GM21367 (cell line): ENCODE results near the gene ALG8.
A peak's percentile ranks its signal among the peaks of the same experiment; 100 is the strongest.
"Not testable (repeated sequence)": the region's sequence is repeated elsewhere in the genome, so short reads cannot be mapped to it uniquely, and the experiment has no call there.

Experiments used
- ATAC-seq: cut with Tn5 transposase; IDR thresholded peaks from one replicate; pipeline ENCODE4 v1.9.1; 2021; ENCODE audit not compliant: unreplicated experiment

The ALG8 gene

GRCh38 chr11:78139422-78140391 lies at the start of gene ALG8:
Gene ALG8 (minus strand): TSS chr11:78139626. CDS start chr11:78139588, 38 bp downstream.
- peak; percentile 89 for ATAC-seq

- peak; percentile 96 for ATAC-seq
Measured at GRCh38 chr11:78188286-78189173, 49.1 kb upstream of the ALG8 start, which contains the start of the genes KCTD21 and USP35. Gene KCTD21 (minus strand): TSS chr11:78188626. CDS start chr11:78174554, 14,072 bp downstream. Gene USP35 (plus strand): TSS chr11:78188919. CDS start chr11:78196246, 7,327 bp downstream.

- peak; percentile 20 for ATAC-seq
Measured at GRCh38 chr11:78187366-78188285, 48.2 kb upstream of the ALG8 start.

GRCh38 chr11:78181185-78181584 lies 41.8 kb upstream of the ALG8 start:
- ATAC-seq: no peak

- no peak for ATAC-seq
Measured at GRCh38 chr11:78180751-78181150, 41.3 kb upstream of the ALG8 start.

- ATAC-seq: no peak
Measured at GRCh38 chr11:78179459-78180071, 40.1 kb upstream of the ALG8 start.

- no peak for ATAC-seq
Measured at GRCh38 chr11:78177216-78177615, 37.8 kb upstream of the ALG8 start.

- ATAC-seq: no peak
Measured at GRCh38 chr11:78176605-78177141, 37.2 kb upstream of the ALG8 start.

- not testable (repeated sequence) for ATAC-seq
Measured at GRCh38 chr11:78175862-78176261, 36.4 kb upstream of the ALG8 start.

GRCh38 chr11:78171951-78172350 lies 32.5 kb upstream of the ALG8 start:
- ATAC-seq: no peak

GRCh38 chr11:78170874-78171549 lies 31.6 kb upstream of the ALG8 start:
- ATAC-seq: no peak

GRCh38 chr11:78170413-78170812 lies 31.0 kb upstream of the ALG8 start:
- ATAC-seq: no peak

- no peak for ATAC-seq
Measured at GRCh38 chr11:78168539-78169477, 29.4 kb upstream of the ALG8 start.

- no peak for ATAC-seq
Measured at GRCh38 chr11:78166855-78167469, 27.5 kb upstream of the ALG8 start.

GRCh38 chr11:78164471-78164870 lies 25.0 kb upstream of the ALG8 start:
- no peak for ATAC-seq

GRCh38 chr11:78163828-78164227 lies 24.4 kb upstream of the ALG8 start:
- ATAC-seq: no peak

- ATAC-seq: no peak
Measured at GRCh38 chr11:78161962-78162371, 22.5 kb upstream of the ALG8 start.
